ENCODE data around the gene DKK1. TPM values are rescaled to one million over a fixed set of nuclear protein-coding genes. Genes with fewer than 3 reads are reported as not detected.

DKK1 gene
- total and polyA plus RNA-seq, 2 of the 13 experiments (the other 11 are each of a cell fraction or from before 2014, with no cell fraction given), result 123 to 262 TPM

GRCh38 chr10:52308251-52309031 is 5.6 kb upstream of the DKK1 start (continued):
- TF ChIP-seq, protein P1, sequence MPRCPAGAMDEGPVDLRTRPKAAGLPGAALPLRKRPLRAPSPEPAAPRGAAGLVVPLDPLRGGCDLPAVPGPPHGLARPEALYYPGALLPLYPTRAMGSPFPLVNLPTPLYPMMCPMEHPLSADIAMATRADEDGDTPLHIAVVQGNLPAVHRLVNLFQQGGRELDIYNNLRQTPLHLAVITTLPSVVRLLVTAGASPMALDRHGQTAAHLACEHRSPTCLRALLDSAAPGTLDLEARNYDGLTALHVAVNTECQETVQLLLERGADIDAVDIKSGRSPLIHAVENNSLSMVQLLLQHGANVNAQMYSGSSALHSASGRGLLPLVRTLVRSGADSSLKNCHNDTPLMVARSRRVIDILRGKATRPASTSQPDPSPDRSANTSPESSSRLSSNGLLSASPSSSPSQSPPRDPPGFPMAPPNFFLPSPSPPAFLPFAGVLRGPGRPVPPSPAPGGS (CRISPR knock-in tag; IDR thresholded peaks at IDR 0.05), result peak; percentile 72; the same call in 1 of the 2 replicates
- TF ChIP-seq ZNF446 (CRISPR knock-in tag; IDR thresholded peaks at IDR 0.05) (0 out of 2 replicates have a peak, but pooled peaks have one; percentile 47), ZNF501 (CRISPR knock-in tag; IDR thresholded peaks at IDR 0.05) (peak; percentile 89), ATF6 (CRISPR knock-in tag; conservative IDR thresholded peaks at IDR 0.05) (no peak), REL (CRISPR knock-in tag; conservative IDR thresholded peaks at IDR 0.05) (no peak), MXI1 (IDR thresholded peaks at IDR 0.05; ENCODE audit: borderline replicate concordance, low read depth, low read length) (no peak), BRD4 (CRISPR knock-in tag; IDR thresholded peaks at IDR 0.05) (0 out of 2 replicates have a peak, but pooled peaks have one; percentile 32), ZFP91 (CRISPR knock-in tag; IDR thresholded peaks at IDR 0.05; ENCODE audit: borderline replicate concordance) (peak; percentile 81; the same call in 1 of the 2 replicates), SRSF4 (IDR thresholded peaks at IDR 0.05; ENCODE audit: low read depth, low read length, poor library complexity, severe bottlenecking) (no peak), ZNF383 (CRISPR knock-in tag; IDR thresholded peaks at IDR 0.05; ENCODE audit: borderline replicate concordance) (no peak), PHF20 (CRISPR knock-in tag; IDR thresholded peaks at IDR 0.05) (no peak), ZNF484 (CRISPR knock-in tag; IDR thresholded peaks at IDR 0.05; ENCODE audit: borderline replicate concordance, low read depth) (no peak), KLF16 (CRISPR knock-in tag; IDR thresholded peaks at IDR 0.05) (peak in 1 of 2 experiments; percentile 45; a peak in 2 of 4 replicates), ZNF460 (CRISPR knock-in tag; IDR thresholded peaks at IDR 0.05; ENCODE audit: borderline replicate concordance) (no peak), ZNF3 (CRISPR knock-in tag; IDR thresholded peaks at IDR 0.05) (no peak), ATF4 (CRISPR knock-in tag; IDR thresholded peaks at IDR 0.05) (no peak)
- TF ChIP-seq, protein P2, sequence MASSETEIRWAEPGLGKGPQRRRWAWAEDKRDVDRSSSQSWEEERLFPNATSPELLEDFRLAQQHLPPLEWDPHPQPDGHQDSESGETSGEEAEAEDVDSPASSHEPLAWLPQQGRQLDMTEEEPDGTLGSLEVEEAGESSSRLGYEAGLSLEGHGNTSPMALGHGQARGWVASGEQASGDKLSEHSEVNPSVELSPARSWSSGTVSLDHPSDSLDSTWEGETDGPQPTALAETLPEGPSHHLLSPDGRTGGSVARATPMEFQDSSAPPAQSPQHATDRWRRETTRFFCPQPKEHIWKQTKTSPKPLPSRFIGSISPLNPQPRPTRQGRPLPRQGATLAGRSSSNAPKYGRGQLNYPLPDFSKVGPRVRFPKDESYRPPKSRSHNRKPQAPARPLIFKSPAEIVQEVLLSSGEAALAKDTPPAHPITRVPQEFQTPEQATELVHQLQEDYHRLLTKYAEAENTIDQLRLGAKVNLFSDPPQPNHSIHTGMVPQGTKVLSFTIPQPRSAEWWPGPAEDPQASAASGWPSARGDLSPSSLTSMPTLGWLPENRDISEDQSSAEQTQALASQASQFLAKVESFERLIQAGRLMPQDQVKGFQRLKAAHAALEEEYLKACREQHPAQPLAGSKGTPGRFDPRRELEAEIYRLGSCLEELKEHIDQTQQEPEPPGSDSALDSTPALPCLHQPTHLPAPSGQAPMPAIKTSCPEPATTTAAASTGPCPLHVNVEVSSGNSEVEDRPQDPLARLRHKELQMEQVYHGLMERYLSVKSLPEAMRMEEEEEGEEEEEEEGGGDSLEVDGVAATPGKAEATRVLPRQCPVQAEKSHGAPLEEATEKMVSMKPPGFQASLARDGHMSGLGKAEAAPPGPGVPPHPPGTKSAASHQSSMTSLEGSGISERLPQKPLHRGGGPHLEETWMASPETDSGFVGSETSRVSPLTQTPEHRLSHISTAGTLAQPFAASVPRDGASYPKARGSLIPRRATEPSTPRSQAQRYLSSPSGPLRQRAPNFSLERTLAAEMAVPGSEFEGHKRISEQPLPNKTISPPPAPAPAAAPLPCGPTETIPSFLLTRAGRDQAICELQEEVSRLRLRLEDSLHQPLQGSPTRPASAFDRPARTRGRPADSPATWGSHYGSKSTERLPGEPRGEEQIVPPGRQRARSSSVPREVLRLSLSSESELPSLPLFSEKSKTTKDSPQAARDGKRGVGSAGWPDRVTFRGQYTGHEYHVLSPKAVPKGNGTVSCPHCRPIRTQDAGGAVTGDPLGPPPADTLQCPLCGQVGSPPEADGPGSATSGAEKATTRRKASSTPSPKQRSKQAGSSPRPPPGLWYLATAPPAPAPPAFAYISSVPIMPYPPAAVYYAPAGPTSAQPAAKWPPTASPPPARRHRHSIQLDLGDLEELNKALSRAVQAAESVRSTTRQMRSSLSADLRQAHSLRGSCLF (CRISPR knock-in tag; IDR thresholded peaks at IDR 0.05; ENCODE audit: borderline replicate concordance), result no peak

Data from HepG2 (cell line).